ENCODE results near the gene KSR2. TPM values are rescaled to one million over a fixed set of nuclear protein-coding genes. Genes with fewer than 3 reads are reported as not detected.

The KSR2 gene
- total RNA-seq, 1 donor from 2014 or later, result 0.30 TPM

DNA sequence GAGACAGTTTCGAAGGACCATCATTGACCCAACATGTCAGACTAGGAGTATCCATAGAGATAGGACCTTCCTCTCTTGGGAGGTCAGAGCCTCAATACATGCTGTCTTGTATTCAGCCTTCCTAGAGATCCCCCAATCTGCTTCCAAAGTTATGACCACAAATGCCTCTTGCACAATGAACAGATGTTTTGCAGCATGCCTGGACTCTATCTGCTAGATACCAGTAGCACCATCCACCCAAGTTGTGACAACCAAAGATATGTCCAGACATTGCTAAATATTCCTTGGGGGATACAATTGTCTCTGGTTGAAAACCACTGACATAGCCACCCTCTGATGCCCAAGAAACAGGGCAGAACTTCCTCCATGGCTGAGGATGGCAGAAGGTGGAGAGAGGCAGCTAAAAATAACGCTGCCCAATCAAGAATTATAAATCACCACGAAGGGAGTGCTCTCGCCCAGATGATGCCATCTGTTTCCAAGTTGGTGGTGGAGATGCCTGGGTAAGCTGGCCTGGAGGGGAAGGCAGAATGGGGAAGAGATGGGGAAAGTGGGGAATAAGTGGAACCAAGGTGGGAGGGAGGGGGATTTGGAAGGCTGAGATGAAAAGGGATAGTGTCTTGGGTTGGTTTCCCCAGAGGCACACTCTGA is 564.5 kb downstream of the KSR2 start:
- H3K4me3 Mint-ChIP-seq, result no peak overlapping the region
- no peak for TF ChIP-seq CTCF (IDR thresholded peaks at IDR 0.05)
- no peak for TF ChIP-seq EZH2phosphoT487 (IDR thresholded peaks at IDR 0.05)
- TF ChIP-seq EZH2 (IDR thresholded peaks at IDR 0.05), result no peak
- no peaks in the 10 kb centered on the region for H3F3A ChIP-seq (ENCODE audit: low read depth)
- no peaks in the 10 kb centered on the region for H4K20me1 ChIP-seq (ENCODE audit: low read depth)
- H3K79me2 ChIP-seq (ENCODE audit: low read depth), result no peaks in the 10 kb centered on the region
- DNase-seq (ENCODE audit: low spot score), result no peak
- H3K27me3 ChIP-seq, result no peaks in the 10 kb centered on the region
- H2AFZ ChIP-seq (replicated peaks), result no peak overlapping the region
- H3K9me3 Mint-ChIP-seq, result peaks cover 4% of the 10 kb centered on the region
- H3K4me2 ChIP-seq, result no peak overlapping the region
- peaks cover 6% of the 10 kb centered on the region for H3K27me3 Mint-ChIP-seq (ENCODE audit: insufficient read depth, low read depth)
- peaks cover 10% of the 10 kb centered on the region for H3K4me1 ChIP-seq
- no peak overlapping the region for H3K9ac ChIP-seq
- peaks cover 10% of the 10 kb centered on the region for H3K4me1 Mint-ChIP-seq
- no peak overlapping the region for H3K27ac ChIP-seq
- H3K9me3 ChIP-seq (ENCODE audit: low read depth), result no peaks in the 10 kb centered on the region
- H3K4me3 ChIP-seq, result no peak overlapping the region
- H3K36me3 Mint-ChIP-seq, result no peaks in the 10 kb centered on the region
- H3K36me3 ChIP-seq, result no peaks in the 10 kb centered on the region
- H3K27ac Mint-ChIP-seq, result no peak overlapping the region

- peaks cover 10% of the 10 kb centered on the region for H3K4me1 Mint-ChIP-seq
- H3K4me3 ChIP-seq, result no peak overlapping the region
- H3K36me3 Mint-ChIP-seq, result no peaks in the 10 kb centered on the region
- no peak overlapping the region for H3K27ac ChIP-seq
- H2AFZ ChIP-seq (replicated peaks), result no peak overlapping the region
- H3K27me3 Mint-ChIP-seq (ENCODE audit: insufficient read depth, low read depth), result peaks cover 10% of the 10 kb centered on the region
- H3K27me3 ChIP-seq, result no peaks in the 10 kb centered on the region
- H3K27ac Mint-ChIP-seq, result no peak overlapping the region
- H3K9me3 Mint-ChIP-seq, result peaks cover 8% of the 10 kb centered on the region
- H3K4me1 ChIP-seq, result peaks cover 10% of the 10 kb centered on the region
- TF ChIP-seq EZH2phosphoT487 (IDR thresholded peaks at IDR 0.05) (no peak), EZH2 (IDR thresholded peaks at IDR 0.05) (no peak), CTCF (IDR thresholded peaks at IDR 0.05) (no peak)
- H3K9ac ChIP-seq, result no peak overlapping the region
- H3F3A ChIP-seq (ENCODE audit: low read depth), result no peaks in the 10 kb centered on the region
- no peaks in the 10 kb centered on the region for H3K9me3 ChIP-seq (ENCODE audit: low read depth)
- no peak overlapping the region for H3K4me2 ChIP-seq
- no peak for DNase-seq (ENCODE audit: low spot score)
- no peaks in the 10 kb centered on the region for H3K36me3 ChIP-seq
- no peaks in the 10 kb centered on the region for H4K20me1 ChIP-seq (ENCODE audit: low read depth)
- H3K4me3 Mint-ChIP-seq, result no peak overlapping the region
- H3K79me2 ChIP-seq (ENCODE audit: low read depth), result no peaks in the 10 kb centered on the region
These were observed 565.1 kb downstream of the KSR2 start for GRCh38 chr12:117403586-117404139.

Other genes with a start within 250 kb of the KSR2 start
- gene RFC5, start 47.7 kb upstream of the KSR2 start, total RNA-seq (ENCODE audit: low replicate concordance), result 75.8 and 80.3 TPM in 2 replicates
- 21.2 and 26.0 TPM in 2 replicates for gene WSB2, start 92.2 kb upstream of the KSR2 start, total RNA-seq (ENCODE audit: low replicate concordance)
- gene VSIG10, start 135.0 kb upstream of the KSR2 start, total RNA-seq (ENCODE audit: low replicate concordance), result 22.6 and 57.9 TPM in 2 replicates
- gene PEBP1, start 167.1 kb upstream of the KSR2 start, total RNA-seq (ENCODE audit: low replicate concordance), result 266 and 406 TPM in 2 replicates